Fibroblast of skin of left biceps (primary cell): ENCODE results near the gene HOXC6.
"Not testable (repeated sequence)": the region's sequence is repeated elsewhere in the genome, so short reads cannot be mapped to it uniquely, and the experiment has no call there.

ENCODE experiments used
- DNase-seq, 2 experiments: peaks; one replicate each; pipeline ENCODE4 v3.0.0-alpha.2; 2013; ENCODE audit warnings: low read depth in 2 of 2

HOXC6 gene

DNA sequence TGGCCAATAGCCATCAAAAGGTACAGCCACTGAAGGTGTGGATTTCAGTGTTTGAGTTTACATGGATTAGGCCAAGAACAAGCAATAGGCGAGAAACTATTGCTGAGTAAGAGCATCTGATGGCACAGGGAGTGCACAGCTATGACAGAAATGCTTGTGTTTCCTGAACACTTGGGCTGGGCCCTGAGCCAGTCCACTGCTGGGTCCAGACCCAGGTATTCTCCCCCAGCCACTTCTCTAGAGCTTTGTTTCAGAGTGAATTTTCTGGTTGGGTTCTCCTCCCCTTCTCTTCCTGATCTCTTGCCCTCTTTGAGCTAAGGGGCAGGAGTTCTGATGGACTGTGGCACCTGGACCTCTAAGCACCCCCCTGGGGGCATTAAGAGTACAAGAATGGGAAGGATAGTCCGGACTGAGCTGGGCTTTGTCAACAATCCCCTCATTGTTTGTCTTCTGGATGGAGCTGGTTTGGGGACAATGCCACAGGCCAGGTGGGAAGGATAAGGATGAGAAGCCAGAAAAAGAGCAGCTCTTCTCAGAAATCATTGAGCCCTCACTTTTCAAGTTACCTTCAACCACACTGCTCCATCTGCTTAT is 13.0 kb downstream of the HOXC6 start:
- DNase-seq, result no peak

DNA sequence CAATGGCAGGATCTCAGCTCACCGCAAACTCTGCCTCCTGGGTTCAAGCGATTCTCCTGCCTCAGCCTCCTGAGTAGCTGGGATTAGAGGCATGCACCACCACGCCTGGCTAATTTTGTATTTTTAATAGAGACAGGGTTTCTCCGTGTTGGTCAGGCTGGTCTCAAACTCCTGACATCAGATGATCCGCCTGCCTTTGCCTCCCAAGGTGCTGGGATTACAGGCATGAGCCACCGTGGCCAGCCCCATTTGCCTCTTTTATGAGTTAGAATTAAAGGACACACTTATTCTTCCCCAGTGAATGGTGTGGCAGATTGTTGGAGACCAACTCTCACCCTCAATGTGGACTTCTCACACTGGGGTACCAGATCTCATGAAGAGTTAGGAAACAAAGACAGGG is 13.8 kb downstream of the HOXC6 start:
- DNase-seq, result not testable (repeated sequence)

- DNase-seq, result no peak
Observed at GRCh38 chr12:54042970-54043853, 15.0 kb downstream of the HOXC6 start.

- no peak for DNase-seq
Observed at GRCh38 chr12:54044425-54045103, 16.3 kb downstream of the HOXC6 start.

DNA sequence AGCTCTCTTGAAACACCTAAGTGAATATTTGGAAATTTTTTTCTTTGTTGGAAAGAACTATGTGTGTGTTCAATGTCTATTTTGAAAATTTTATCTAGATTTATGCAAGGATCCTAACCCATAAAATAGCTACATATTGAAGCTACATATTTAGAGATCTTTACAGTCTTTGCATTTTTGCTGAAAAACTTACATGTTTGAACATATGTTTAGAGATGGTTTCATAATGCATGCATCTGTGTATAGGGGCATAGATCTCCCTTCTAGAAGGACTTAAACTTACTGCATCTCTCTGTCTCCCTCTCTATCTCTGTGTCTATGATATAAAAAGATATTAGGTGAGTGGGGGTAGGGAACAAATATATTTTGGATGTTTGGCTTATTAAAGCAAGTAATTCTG is 17.2 kb downstream of the HOXC6 start:
- no peak for DNase-seq

- DNase-seq, result no peak
Observed at GRCh38 chr12:54045868-54046521, 17.8 kb downstream of the HOXC6 start.

DNA sequence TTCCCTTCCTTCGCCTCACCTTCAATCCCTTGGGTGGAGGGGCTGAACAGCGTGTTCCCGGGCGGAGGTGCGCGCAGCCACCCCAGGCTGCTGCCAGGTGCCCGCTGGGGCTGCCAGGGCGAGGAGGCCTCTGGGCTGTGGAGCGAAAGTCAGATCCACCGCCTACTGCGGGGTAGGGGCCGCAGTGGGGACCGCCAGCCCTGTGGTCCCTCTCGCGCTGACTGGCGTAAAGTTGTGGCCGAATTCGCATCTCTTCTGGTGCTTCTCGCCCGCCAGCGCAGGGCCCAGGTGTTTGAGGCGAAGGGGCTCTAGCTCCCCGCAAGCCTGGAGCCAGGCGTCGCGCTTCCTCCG is 18.5 kb downstream of the HOXC6 start:
- no peak for DNase-seq

- no peak for DNase-seq
Observed at GRCh38 chr12:54047160-54047963, 19.1 kb downstream of the HOXC6 start.

GRCh38 chr12:54047964-54048303 is 19.7 kb downstream of the HOXC6 start:
- DNase-seq, result no peak

DNA sequence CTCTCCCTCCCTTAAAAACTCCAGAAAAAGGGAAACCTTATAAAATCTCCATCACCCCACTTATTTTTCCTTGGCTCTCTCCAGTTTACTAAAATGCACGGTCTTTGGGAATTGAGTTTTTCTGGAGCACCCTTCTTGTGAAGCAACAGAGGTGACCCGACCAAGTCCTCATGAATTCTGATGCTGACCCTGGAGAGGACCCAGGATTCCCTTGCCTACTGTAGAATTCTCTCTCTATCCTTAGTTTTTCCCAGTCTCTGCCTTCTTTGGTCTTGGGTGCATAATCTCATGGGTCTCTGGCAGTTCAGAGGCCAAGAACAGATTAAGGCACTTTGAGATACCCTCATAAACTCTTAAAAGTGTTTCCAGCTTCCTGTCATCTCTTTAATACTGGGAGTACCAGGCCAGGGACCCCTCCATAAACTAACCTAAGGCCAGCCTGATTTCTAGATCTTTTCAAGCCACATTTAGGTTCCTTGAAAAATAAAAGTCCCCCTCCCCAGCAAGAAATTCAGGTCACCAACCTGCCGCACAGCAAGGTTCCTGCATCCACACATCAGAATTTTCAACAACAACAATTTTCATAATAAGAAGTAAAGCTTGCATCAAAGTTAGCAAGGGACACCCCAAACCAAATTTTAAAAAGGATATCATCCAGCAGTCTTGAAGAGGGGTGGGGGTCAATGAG is 20.3 kb downstream of the HOXC6 start:
- no peak for DNase-seq

DNA sequence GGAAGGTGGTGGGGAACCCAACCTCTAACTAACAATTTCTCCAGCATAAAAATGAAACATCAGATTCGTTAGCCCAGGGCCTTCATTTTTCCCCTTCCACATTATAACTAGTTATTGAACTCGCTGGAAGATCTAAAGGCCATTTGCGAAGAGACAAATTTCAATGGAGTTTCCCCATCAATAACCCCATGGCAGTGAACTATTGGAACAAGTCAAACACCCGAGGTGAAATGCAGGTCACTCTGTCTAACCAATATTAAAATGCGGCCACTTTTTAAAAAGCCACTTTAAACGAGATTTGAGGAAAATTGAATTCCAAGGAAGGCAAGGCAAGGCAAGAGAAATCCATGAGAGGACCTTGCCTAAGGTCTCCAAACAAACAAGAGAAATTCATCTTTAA is 20.9 kb downstream of the HOXC6 start:
- no peak for DNase-seq

DNA sequence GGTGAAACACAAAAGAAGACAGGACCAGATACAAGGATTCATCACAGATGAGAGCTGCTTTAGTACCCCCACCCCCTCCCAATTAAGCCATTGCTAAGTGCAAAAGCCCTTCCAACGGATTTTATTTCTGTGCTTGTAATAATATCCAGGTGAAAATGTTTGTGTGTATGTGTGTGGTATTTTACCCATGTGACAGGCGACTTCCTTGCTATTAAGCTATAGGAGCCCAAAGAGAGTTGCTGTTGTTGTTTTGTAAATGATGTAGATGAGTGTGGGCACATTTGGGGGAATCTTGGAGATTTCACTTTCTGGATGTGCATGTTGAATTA is 22.2 kb downstream of the HOXC6 start:
- no peak for DNase-seq

DNA sequence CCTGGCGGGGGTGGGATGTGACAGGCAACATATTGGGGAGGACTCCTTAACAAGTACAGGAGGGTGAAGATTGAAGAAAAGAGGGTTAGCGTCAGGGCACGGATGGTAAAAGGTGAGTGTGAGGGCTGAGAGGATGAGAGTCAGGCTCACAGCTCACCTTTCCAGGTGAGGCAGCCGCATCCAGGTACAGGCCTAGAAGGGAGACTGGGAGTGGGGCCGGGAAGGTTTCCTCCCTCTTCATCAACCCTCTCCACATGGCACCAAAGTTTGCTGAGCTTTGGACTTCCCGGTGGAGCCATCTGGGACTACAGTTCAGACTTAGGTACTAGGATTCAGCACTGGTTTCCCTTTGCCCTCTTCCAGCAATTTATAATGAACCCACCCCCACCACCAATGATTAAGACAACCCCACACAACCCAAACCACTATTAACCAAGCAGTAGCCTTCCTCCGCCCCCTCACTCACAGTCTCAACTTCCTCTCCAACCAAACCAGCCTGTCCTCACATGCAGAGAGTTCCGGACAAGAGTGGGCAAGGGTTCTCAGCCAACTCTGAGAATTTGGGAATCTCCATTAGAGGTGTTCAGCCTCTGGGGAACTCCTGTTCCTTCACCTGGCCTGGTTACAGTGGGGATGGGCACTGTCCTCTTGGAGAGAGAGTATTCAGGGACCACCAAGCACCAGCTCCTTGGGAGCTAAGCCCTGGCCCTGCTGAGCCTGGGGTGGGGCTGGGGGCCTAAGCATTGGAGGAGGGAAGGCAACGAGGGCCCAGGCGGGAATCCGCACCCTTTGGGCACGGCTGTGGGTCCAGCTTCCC is 23.0 kb downstream of the HOXC6 start:
- no peak for DNase-seq

- no peak for DNase-seq
Observed at GRCh38 chr12:54051874-54052437, 23.7 kb downstream of the HOXC6 start.

GRCh38 chr12:54052438-54053002 is 24.3 kb downstream of the HOXC6 start:
- DNase-seq, result no peak

- DNase-seq, result no peak
Observed at GRCh38 chr12:54053003-54053750, 24.9 kb downstream of the HOXC6 start.

DNA sequence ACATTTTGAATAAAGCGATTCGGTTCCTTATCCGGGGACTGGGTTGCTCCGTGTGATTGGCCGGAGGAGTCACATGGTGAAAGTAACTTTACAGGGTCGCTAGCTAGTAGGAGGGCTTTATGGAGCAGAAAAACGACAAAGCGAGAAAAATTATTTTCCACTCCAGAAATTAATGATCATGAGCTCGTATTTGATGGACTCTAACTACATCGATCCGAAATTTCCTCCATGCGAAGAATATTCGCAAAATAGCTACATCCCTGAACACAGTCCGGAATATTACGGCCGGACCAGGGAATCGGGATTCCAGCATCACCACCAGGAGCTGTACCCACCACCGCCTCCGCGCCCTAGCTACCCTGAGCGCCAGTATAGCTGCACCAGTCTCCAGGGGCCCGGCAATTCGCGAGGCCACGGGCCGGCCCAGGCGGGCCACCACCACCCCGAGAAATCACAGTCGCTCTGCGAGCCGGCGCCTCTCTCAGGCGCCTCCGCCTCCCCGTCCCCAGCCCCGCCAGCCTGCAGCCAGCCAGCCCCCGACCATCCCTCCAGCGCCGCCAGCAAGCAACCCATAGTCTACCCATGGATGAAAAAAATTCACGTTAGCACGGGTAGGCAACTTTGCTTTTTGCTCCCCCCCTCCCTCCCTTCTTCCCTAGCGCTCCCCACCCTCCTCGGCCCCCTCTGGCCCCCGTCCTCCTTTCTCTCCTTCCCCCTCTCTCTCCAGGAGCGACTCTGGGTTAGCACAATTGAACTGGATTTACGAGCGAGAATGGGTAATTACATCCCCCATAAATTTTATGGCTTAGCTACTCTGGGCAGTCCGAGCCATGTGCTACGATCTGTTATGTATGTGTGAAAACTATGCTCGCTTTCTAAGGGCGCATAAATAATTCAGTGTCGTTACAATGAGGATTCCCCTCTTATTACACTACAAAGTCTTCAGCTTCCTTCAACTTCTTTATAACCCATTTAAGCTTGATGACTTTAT is 25.8 kb downstream of the HOXC6 start, which contains the start of gene HOXC4:
TSS of gene HOXC4 (plus strand) at position 85 of the 991 bp plus-strand sequence. CDS start at position 173, 88 bp downstream.
- DNase-seq, result no peak
